Ishikawa (cell line): ENCODE data around the gene C2CD2.

Experiments
- CEBPB ChIP-seq: IDR thresholded peaks from 2 replicates; pipeline ENCODE4 v1.6.1; 2012
- CREB1 ChIP-seq: IDR thresholded peaks from 2 replicates; pipeline ENCODE4 v1.6.1; 2012; ENCODE audit warnings: low read depth
- EGR1 ChIP-seq: IDR thresholded peaks from 2 replicates; pipeline ENCODE4 v1.6.1; 2012
- EP300 ChIP-seq: IDR thresholded peaks from 2 replicates; pipeline ENCODE4 v1.6.1; 2012; ENCODE audit warnings: borderline replicate concordance
- FOXM1 ChIP-seq: IDR thresholded peaks from 2 replicates; pipeline ENCODE4 v1.6.1; 2012; ENCODE audit warnings: low read depth, borderline replicate concordance
- NFIC ChIP-seq: IDR thresholded peaks from 2 replicates; pipeline ENCODE4 v1.6.1; 2012
- RAD21 ChIP-seq: IDR thresholded peaks from 2 replicates; pipeline ENCODE4 v1.6.1; 2012; ENCODE audit warnings: low read depth
- REST ChIP-seq: IDR thresholded peaks from 2 replicates; pipeline ENCODE4 v1.6.1; 2012; ENCODE audit warnings: low read depth, mild to moderate bottlenecking
- TAF1 ChIP-seq: IDR thresholded peaks from 2 replicates; pipeline ENCODE4 v1.6.1; 2012; ENCODE audit warnings: low read depth, mild to moderate bottlenecking
- TCF12 ChIP-seq: IDR thresholded peaks from 2 replicates; pipeline ENCODE4 v1.6.1; 2012; ENCODE audit warnings: low read depth
- TEAD4 ChIP-seq: IDR thresholded peaks from 2 replicates; pipeline ENCODE4 v1.6.1; 2012
- USF1 ChIP-seq: IDR thresholded peaks from 2 replicates; pipeline ENCODE4 v1.6.1; 2012
- YY1 ChIP-seq: IDR thresholded peaks from 2 replicates; pipeline ENCODE4 v1.6.1; 2012; ENCODE audit warnings: low read depth
- ZBTB7A ChIP-seq: IDR thresholded peaks from 2 replicates; pipeline ENCODE4 v1.6.1; 2012; ENCODE audit warnings: low read depth
- TF ChIP-seq, protein P1 (sequence below): IDR thresholded peaks from 2 replicates; pipeline ENCODE4 v1.6.1; 2012

The C2CD2 gene

DNA sequence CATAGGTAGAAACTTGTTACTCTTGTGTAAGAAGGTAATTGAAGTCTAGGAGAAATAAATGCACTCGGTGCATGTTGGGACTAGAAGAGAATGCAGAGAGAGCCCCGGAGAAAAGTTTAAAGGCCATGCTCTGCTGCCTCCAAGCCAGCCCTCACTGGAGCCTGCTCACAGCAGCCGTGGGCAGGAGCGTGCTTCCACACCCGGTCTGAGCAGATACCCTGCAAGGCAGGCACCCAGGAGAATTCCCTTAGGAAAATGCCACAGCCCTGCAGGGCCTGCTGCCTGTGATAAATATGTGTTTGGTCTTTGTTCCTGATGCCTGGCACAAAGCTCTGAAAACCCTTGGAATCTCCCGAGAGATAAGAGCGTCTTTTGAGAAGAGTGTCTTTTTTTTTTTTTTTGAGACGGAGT lies 22.8 kb downstream of the C2CD2 start:
- TF ChIP-seq ZBTB7A, result no peak
- TF ChIP-seq TCF12, result no peak
- no peak for TF ChIP-seq FOXM1
- no peak for TF ChIP-seq NFIC
- no peak for TF ChIP-seq USF1
- TF ChIP-seq, protein P1, sequence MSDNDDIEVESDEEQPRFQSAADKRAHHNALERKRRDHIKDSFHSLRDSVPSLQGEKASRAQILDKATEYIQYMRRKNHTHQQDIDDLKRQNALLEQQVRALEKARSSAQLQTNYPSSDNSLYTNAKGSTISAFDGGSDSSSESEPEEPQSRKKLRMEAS, result no peak
- TF ChIP-seq EP300, result no peak
- TF ChIP-seq TAF1, result no peak
- TF ChIP-seq RAD21, result no peak
- TF ChIP-seq REST, result no peak
- no peak for TF ChIP-seq YY1
- TF ChIP-seq TEAD4, result no peak
- TF ChIP-seq CEBPB, result no peak
- no peak for TF ChIP-seq CREB1
- no peak for TF ChIP-seq EGR1

GRCh38 chr21:41929248-41929647 lies 24.6 kb downstream of the C2CD2 start:
- TF ChIP-seq TAF1 (no peak), TCF12 (no peak), CREB1 (no peak), USF1 (no peak), CEBPB (no peak), RAD21 (no peak), FOXM1 (no peak), REST (no peak)
- TF ChIP-seq, protein P1, result no peak

DNA sequence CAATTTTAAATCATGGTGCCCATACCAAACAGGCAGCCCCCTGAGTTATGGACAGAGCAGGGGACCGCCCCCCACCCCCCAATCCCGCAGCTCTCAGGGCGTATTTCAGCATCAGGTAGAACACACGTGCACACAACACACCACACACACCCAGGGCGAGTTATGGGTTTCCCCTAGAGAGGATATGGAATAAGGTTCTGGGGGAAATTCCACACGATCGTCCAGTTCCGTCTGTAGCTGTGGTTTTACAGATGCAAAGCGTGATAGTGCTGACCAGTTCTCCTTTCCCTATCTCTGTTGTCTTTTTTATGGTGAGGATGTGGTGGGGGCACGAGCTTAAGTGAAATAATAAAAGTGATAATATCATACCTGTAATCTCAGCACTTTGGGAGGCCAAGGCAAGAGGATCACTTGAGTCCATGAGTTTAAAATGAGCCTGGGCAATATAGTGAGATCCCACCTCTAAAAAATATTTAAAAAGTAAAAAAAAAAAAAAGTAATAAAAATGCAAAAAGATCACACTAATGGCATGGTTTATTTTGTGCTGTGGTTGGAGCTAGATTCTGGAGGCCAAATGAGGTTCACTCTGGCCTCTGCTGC lies 25.1 kb downstream of the C2CD2 start:
- no peak for TF ChIP-seq ZBTB7A
- TF ChIP-seq TEAD4, result no peak
- no peak for TF ChIP-seq EP300
- TF ChIP-seq YY1, result no peak
- TF ChIP-seq, protein P1, result no peak

- TF ChIP-seq YY1, result no peak
- TF ChIP-seq TAF1, result no peak
- TF ChIP-seq ZBTB7A, result no peak
- TF ChIP-seq EP300, result no peak
- no peak for TF ChIP-seq REST
- TF ChIP-seq TEAD4, result no peak
- TF ChIP-seq, protein P1, result no peak
- no peak for TF ChIP-seq CREB1
- TF ChIP-seq USF1, result no peak
- TF ChIP-seq RAD21, result no peak
- no peak for TF ChIP-seq EGR1
- no peak for TF ChIP-seq CEBPB
- TF ChIP-seq FOXM1, result no peak
- no peak for TF ChIP-seq NFIC
- no peak for TF ChIP-seq TCF12
Observed at GRCh38 chr21:41927727-41928409, 25.9 kb downstream of the C2CD2 start.
